Uterus (tissue), 4 donors: Measurements from ENCODE around the gene RAB33B. TPM values are rescaled to one million over a fixed set of nuclear protein-coding genes. Genes with fewer than 3 reads are reported as not detected.

Source experiments
- DNase-seq, 2 donors: peaks; one replicate each; pipeline ENCODE4 v3.0.0-alpha.2; 2019 to 2020
- H3K27ac ChIP-seq, 2 donors: fragments of 200-600 bp; sonication (generic); 1 replicate in 1 of 2; 2 replicates in 1 of 2; pipeline ENCODE4 v1.5.1; 2016 to 2018
- H3K27me3 ChIP-seq, 2 donors: fragments of 200-600 bp; sonication (generic); one replicate each; pipeline ENCODE4 v1.5.1; 2018 to 2019; ENCODE audit warnings: control low read depth in 1 of 2
- H3K36me3 ChIP-seq, 2 donors: fragments of 200-600 bp; sonication (generic); one replicate each; pipeline ENCODE4 v1.5.1; 2019; ENCODE audit warnings: control low read depth in 1 of 2
- H3K4me1 ChIP-seq, 2 donors: fragments of 200-600 bp; sonication (generic); one replicate each; pipeline ENCODE4 v1.5.1; 2018 to 2019; ENCODE audit warnings: control low read depth in 1 of 2
- H3K4me3 ChIP-seq, 2 donors: fragments of 200-600 bp; sonication (generic); 1 replicate in 1 of 2; 2 replicates in 1 of 2; pipeline ENCODE4 v1.5.1; 2018 to 2019; ENCODE audit warnings: mild to moderate bottlenecking in 1 of 2
- H3K9me3 ChIP-seq, 2 donors: fragments of 200-600 bp; sonication (generic); one replicate each; pipeline ENCODE4 v1.5.1; 2019; ENCODE audit warnings: control low read depth in 1 of 2
- CTCF ChIP-seq, 4 experiments: fragments of 200-600 bp in 2 of 4; fragments of 450-650 bp in 2 of 4; sonication (generic) in 2 of 4; IDR thresholded peaks; one replicate each; pipeline ENCODE4 v1.5.1; 2016 to 2019; ENCODE audit warnings: antibody characterized with exemption in 4 of 4, mild to moderate bottlenecking in 2 of 4, moderate library complexity in 1 of 4
- POLR2A ChIP-seq, 2 donors: fragments of 450-650 bp; IDR thresholded peaks; one replicate each; pipeline ENCODE4 v1.6.1; 2016; ENCODE audit warnings: antibody characterized with exemption in 2 of 2, mild to moderate bottlenecking in 1 of 2, moderate library complexity in 1 of 2
- intact Hi-C: fragments of 100-400 bp; cut with DNase I; formaldehyde crosslinking; loops from one replicate; pipeline ENCODE4 v1.15.1; 2023; ENCODE audit warnings: low total_unique reads
- total RNA-seq, 4 donors: library from RNA; depleted of rRNA in 3 of 4; stranded (reverse); fragments of >200 nt in 3 of 4; gene quantifications; one replicate each; pipeline versions ENCODE4 v1.1.0 to v1.2.4, GENCODE V29; 2014 to 2023
- donor health status: DM: yes; HTN: yes; CAD: no.

RAB33B gene
- total RNA-seq, 4 donors from 2014 or later = 9.2 to 46.8 (median 13.8) TPM

- TF ChIP-seq CTCF (IDR thresholded peaks at IDR 0.05) (no peak), POLR2A (IDR thresholded peaks at IDR 0.05) (no peak)
- Histone ChIP-seq H3K27me3 (no peaks in the 10 kb centered on the region), H3K4me3 (no peak overlapping the region), H3K27ac (no peak overlapping the region), H3K9me3 (no peaks in the 10 kb centered on the region), H3K4me1 (no peaks in the 10 kb centered on the region), H3K36me3 (no peaks in the 10 kb centered on the region)
- intact Hi-C loops = loop anchor here (10.0 kb wide), 1 partner anchor 104 kb away; the partner anchor contains the start of gene SETD7
- DNase-seq = no peak
Measured at GRCh38 chr4:139450586-139450985, 3.3 kb upstream of the RAB33B start.

DNA sequence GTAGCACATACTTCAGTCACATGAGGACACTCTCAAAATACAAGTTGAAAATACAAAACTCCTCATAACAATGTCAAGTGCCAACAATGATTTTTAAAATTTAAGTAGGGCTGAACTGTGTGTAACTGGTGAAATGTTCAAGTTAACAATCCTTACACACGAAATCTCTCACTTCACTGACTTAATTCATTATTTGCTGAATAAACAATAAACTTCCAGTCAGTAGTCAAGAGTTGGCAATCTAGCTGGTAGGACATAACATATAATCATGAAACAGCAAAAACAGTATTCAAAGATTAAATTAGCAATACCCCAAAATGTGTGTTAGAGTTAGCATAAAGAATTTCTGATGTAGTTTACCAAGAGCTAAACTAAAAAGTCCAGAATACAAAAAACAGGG is 1.9 kb upstream of the RAB33B start:
- H3K4me3 ChIP-seq = no peak overlapping the region
- DNase-seq = no peak
- H3K27ac ChIP-seq = peak overlapping the region in 1 of 2 donors; percentile 98
- no peaks in the 10 kb centered on the region for H3K4me1 ChIP-seq
- H3K36me3 ChIP-seq = no peaks in the 10 kb centered on the region
- TF ChIP-seq CTCF (IDR thresholded peaks at IDR 0.05) = no peak
- no peak for TF ChIP-seq POLR2A (IDR thresholded peaks at IDR 0.05)
- H3K9me3 ChIP-seq = no peaks in the 10 kb centered on the region
- H3K27me3 ChIP-seq = no peaks in the 10 kb centered on the region
- intact Hi-C loops = loop anchor here (10.0 kb wide), 1 partner anchor 103 kb away; the partner anchor contains the start of gene SETD7

GRCh38 chr4:139453041-139453370 is 915 bp upstream of the RAB33B start:
- H3K9me3 ChIP-seq = no peaks in the 10 kb centered on the region
- intact Hi-C loops = loop anchor here (10.0 kb wide), 1 partner anchor 102 kb away; the partner anchor contains the start of gene SETD7
- TF ChIP-seq POLR2A (IDR thresholded peaks at IDR 0.05) = no peak
- TF ChIP-seq CTCF (IDR thresholded peaks at IDR 0.05) = peak in 2 of 4 experiments; percentile 21 to 38
- H3K36me3 ChIP-seq = no peaks in the 10 kb centered on the region
- peak overlapping the region; percentile 94 to 97 for H3K4me3 ChIP-seq
- DNase-seq = no peak
- H3K27ac ChIP-seq = peak overlapping the region; percentile 98 to 99
- H3K27me3 ChIP-seq = no peaks in the 10 kb centered on the region
- H3K4me1 ChIP-seq = no peaks in the 10 kb centered on the region

- intact Hi-C loops = loop anchor here (10.0 kb wide), 1 partner anchor 101 kb away; the partner anchor contains the start of gene SETD7
- Histone ChIP-seq H3K4me1 (no peaks in the 10 kb centered on the region), H3K4me3 (peak overlapping the region; percentile 94 to 97), H3K36me3 (no peaks in the 10 kb centered on the region), H3K27me3 (no peaks in the 10 kb centered on the region), H3K27ac (peak overlapping the region; percentile 98 to 99), H3K9me3 (no peaks in the 10 kb centered on the region)
- TF ChIP-seq POLR2A (IDR thresholded peaks at IDR 0.05) (peak; percentile 85 to 88), CTCF (IDR thresholded peaks at IDR 0.05) (peak in 1 of 4 experiments; percentile 7)
- DNase-seq = peak; percentile 97 to 99
Measured at GRCh38 chr4:139453371-139454110, 380 bp upstream of the RAB33B start.

GRCh38 chr4:139455126-139455538 is 1.2 kb downstream of the RAB33B start:
- H3K4me3 ChIP-seq = peak overlapping the region; percentile 94 to 97
- H3K36me3 ChIP-seq = no peaks in the 10 kb centered on the region
- intact Hi-C loops = loop anchor here (10.0 kb wide), 1 partner anchor 100 kb away; the partner anchor contains the start of gene SETD7
- H3K27ac ChIP-seq = peak overlapping the region; percentile 98 to 99
- no peaks in the 10 kb centered on the region for H3K4me1 ChIP-seq
- no peak for DNase-seq
- TF ChIP-seq POLR2A (IDR thresholded peaks at IDR 0.05) (no peak), CTCF (IDR thresholded peaks at IDR 0.05) (no peak)
- H3K27me3 ChIP-seq = no peaks in the 10 kb centered on the region
- no peaks in the 10 kb centered on the region for H3K9me3 ChIP-seq
